Astrocyte (in vitro differentiated cells and primary cell): ENCODE measurements around the gene NPW. TPM values are rescaled to one million over a fixed set of nuclear protein-coding genes. Genes with fewer than 3 reads are reported as not detected.

ENCODE experiments used
- DNase-seq: peaks from one replicate; pipeline ENCODE4 v3.0.0-alpha.2; 2010; ENCODE audit warnings: low read depth
- FAIRE-seq: peaks from 2 replicates; lab custom pipeline; 2011; peaks lifted over from hg19 to GRCh38; lab: Jason Lieb, UNC
- H2AFZ ChIP-seq: 2 replicates; pipeline ENCODE4 v1.6.0; 2012; ENCODE audit warnings: low read depth, low read length, inconsistent platforms
- H3K27ac ChIP-seq: 2 replicates; pipeline ENCODE4 v1.5.1; 2011; ENCODE audit warnings: low read depth, low read length, inconsistent platforms
- H3K27me3 ChIP-seq: 2 replicates; pipeline ENCODE4 v1.6.0; 2011; ENCODE audit warnings: low read length, inconsistent platforms; ENCODE audit not compliant: insufficient read depth
- H3K36me3 ChIP-seq: 2 replicates; pipeline ENCODE4 v1.5.1; 2011; ENCODE audit warnings: low read length, inconsistent platforms; ENCODE audit not compliant: insufficient read depth
- H3K4me1 ChIP-seq: 2 replicates; pipeline ENCODE4 v1.5.1; 2011; ENCODE audit warnings: low read length, inconsistent platforms; ENCODE audit not compliant: insufficient read depth
- H3K4me2 ChIP-seq: 2 replicates; pipeline ENCODE4 v1.6.0; 2012; ENCODE audit warnings: low read length, inconsistent platforms
- H3K4me3 ChIP-seq: 2 replicates; pipeline ENCODE4 v1.5.1; 2011; ENCODE audit warnings: low read depth, mild to moderate bottlenecking, low read length, inconsistent platforms; ENCODE audit not compliant: insufficient read depth
- H3K79me2 ChIP-seq: 2 replicates; pipeline ENCODE4 v1.6.0; 2012; ENCODE audit warnings: mild to moderate bottlenecking, low read length, inconsistent platforms; ENCODE audit not compliant: insufficient read depth
- H3K9ac ChIP-seq: 2 replicates; pipeline ENCODE4 v1.6.0; 2012; ENCODE audit warnings: mild to moderate bottlenecking, low read length, inconsistent platforms
- H3K9me3 ChIP-seq: 2 replicates; pipeline ENCODE4 v1.5.1; 2012; ENCODE audit warnings: low read depth, mild to moderate bottlenecking, low read length, inconsistent platforms; ENCODE audit not compliant: insufficient read depth
- H4K20me1 ChIP-seq: 2 replicates; pipeline ENCODE4 v1.6.0; 2012; ENCODE audit warnings: low read length, inconsistent platforms; ENCODE audit not compliant: insufficient read depth
- H3K27ac Mint-ChIP-seq: one replicate; pipeline ENCODE4 v1.8.0; 2021; ENCODE audit warnings: mild to moderate bottlenecking, mixed read lengths; ENCODE audit not compliant: unreplicated experiment
- H3K27me3 Mint-ChIP-seq: one replicate; pipeline ENCODE4 v1.8.0; 2021; ENCODE audit warnings: low read depth, mixed read lengths; ENCODE audit not compliant: unreplicated experiment
- H3K36me3 Mint-ChIP-seq: one replicate; pipeline ENCODE4 v1.8.0; 2021; ENCODE audit warnings: low read depth, mixed read lengths; ENCODE audit not compliant: unreplicated experiment
- H3K4me1 Mint-ChIP-seq: one replicate; pipeline ENCODE4 v1.8.0; 2021; ENCODE audit warnings: low read depth, mixed read lengths; ENCODE audit not compliant: unreplicated experiment
- H3K4me3 Mint-ChIP-seq: one replicate; pipeline ENCODE4 v1.8.0; 2021; ENCODE audit warnings: mild to moderate bottlenecking, moderate library complexity, mixed read lengths; ENCODE audit not compliant: unreplicated experiment
- H3K9me3 Mint-ChIP-seq: one replicate; pipeline ENCODE4 v1.8.0; 2021; ENCODE audit warnings: mild to moderate bottlenecking, mixed read lengths; ENCODE audit not compliant: unreplicated experiment
- EZH2 ChIP-seq: IDR thresholded peaks from 2 replicates; pipeline ENCODE4 v1.6.1; 2012; ENCODE audit warnings: mild to moderate bottlenecking, low read length, inconsistent platforms; ENCODE audit not compliant: insufficient read depth
- total RNA-seq: library from RNA; stranded (reverse); gene quantifications from 2 replicates; pipeline ENCODE4 v1.2.1, GENCODE V29; 2021
- TF ChIP-seq, protein P1 (sequence below): IDR thresholded peaks from 2 replicates; pipeline ENCODE4 v1.5.1; 2011; ENCODE audit warnings: low read depth, mild to moderate bottlenecking, inconsistent platforms, low read length, moderate library complexity; ENCODE audit not compliant: insufficient read depth

The NPW gene
- total RNA-seq, 1 donor from 2014 or later, result 2.1 TPM

DNA sequence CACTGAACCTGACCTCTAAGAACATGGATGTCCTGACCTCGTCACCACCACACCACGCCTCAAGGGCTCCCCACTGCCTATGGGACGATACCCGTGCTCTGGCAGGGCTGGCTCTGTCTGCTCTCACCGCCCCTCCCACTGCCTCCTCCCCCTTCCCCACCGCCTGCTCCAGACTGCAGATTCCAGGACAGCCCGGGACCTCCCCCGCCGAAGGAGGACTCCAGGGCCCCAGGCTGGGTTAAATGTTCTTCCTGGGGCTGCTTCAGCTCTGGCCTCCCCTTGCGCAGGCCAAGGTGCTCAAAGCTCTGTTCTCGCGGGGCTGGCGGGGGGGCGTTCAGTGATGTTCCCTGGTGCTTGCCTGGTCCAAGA is 3.1 kb downstream of the NPW start:
- H3K9me3 ChIP-seq, result no peaks in the 10 kb centered on the region
- H3K4me1 ChIP-seq, result peaks cover 20% of the 10 kb centered on the region
- no peaks in the 10 kb centered on the region for H3K9me3 Mint-ChIP-seq
- peak overlapping the region; percentile 71 for H3K4me3 Mint-ChIP-seq
- no peak for TF ChIP-seq EZH2
- TF ChIP-seq, protein P1, sequence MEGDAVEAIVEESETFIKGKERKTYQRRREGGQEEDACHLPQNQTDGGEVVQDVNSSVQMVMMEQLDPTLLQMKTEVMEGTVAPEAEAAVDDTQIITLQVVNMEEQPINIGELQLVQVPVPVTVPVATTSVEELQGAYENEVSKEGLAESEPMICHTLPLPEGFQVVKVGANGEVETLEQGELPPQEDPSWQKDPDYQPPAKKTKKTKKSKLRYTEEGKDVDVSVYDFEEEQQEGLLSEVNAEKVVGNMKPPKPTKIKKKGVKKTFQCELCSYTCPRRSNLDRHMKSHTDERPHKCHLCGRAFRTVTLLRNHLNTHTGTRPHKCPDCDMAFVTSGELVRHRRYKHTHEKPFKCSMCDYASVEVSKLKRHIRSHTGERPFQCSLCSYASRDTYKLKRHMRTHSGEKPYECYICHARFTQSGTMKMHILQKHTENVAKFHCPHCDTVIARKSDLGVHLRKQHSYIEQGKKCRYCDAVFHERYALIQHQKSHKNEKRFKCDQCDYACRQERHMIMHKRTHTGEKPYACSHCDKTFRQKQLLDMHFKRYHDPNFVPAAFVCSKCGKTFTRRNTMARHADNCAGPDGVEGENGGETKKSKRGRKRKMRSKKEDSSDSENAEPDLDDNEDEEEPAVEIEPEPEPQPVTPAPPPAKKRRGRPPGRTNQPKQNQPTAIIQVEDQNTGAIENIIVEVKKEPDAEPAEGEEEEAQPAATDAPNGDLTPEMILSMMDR, result no peak
- peak overlapping the region; percentile 78 for H3K27ac Mint-ChIP-seq
- peaks cover 18% of the 10 kb centered on the region for H3K27me3 Mint-ChIP-seq
- H3K4me2 ChIP-seq, result peak overlapping the region; percentile 94
- H2AFZ ChIP-seq, result peak overlapping the region; percentile 96
- no peak overlapping the region for H3K27ac ChIP-seq
- no peaks in the 10 kb centered on the region for H3K36me3 Mint-ChIP-seq
- H3K27me3 ChIP-seq, result no peaks in the 10 kb centered on the region
- peak overlapping the region; percentile 32 for H3K4me3 ChIP-seq
- peaks cover 1% of the 10 kb centered on the region for H3K4me1 Mint-ChIP-seq
- FAIRE-seq (no peak), DNase-seq (peak; percentile 47)
- H4K20me1 ChIP-seq, result peaks cover 3% of the 10 kb centered on the region
- no peaks in the 10 kb centered on the region for H3K36me3 ChIP-seq
- peak overlapping the region; percentile 66 for H3K9ac ChIP-seq
- H3K79me2 ChIP-seq, result peaks cover 5% of the 10 kb centered on the region

DNA sequence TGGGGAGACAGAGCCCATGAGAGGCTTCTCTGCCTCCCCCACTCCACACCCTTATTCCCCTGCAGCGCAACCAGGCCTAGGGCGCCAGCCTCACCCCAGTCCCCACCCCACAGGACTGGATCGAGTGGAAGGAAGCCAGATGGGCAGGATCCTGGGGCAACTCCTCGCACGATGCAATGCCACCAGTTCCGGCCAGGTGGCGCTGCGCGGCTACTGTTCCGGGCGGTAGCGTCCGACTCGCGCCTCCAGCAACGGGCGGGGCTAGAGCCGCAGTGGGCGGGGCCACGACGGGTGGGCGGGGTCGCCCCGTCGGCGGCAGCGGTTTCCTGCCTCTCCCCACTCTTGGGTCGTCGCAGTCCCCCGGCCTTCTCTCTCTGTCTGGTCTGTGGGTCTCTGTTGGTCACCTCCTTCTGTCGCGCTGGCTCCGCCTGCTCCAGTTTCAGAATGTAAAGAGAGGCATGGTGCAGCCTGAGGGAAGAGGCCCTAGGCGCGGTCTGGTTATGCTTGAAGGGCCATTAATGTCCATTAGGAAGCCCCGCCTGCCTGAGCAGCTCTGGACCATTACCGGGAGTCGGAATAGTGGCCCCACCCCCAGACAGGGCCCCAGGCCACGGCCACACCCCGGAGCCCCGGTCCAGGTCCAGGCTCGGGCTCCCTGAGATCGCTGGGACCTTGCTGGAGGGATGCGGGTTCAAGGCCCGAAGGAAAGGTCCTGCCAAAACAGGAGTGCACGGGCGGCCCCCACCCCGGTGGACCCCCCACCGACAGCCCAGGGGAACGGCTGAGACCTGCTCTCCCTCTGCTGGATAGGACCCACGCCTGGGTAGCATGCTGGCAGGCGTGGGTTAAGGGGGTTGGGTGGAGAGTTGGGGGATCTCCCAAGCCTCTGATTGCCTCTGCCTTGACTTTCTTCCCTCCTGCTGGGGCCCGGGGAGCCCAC is 3.8 kb downstream of the NPW start:
- no peaks in the 10 kb centered on the region for H3K36me3 ChIP-seq
- H3K9me3 Mint-ChIP-seq, result no peaks in the 10 kb centered on the region
- H3K4me3 Mint-ChIP-seq, result peak overlapping the region; percentile 71
- H3K4me2 ChIP-seq, result peak overlapping the region; percentile 94
- H3K27ac ChIP-seq, result no peak overlapping the region
- H3K4me1 Mint-ChIP-seq, result peaks cover 6% of the 10 kb centered on the region
- DNase-seq (peak; percentile 47), FAIRE-seq (no peak)
- peak overlapping the region; percentile 96 for H2AFZ ChIP-seq
- TF ChIP-seq EZH2, result no peak
- TF ChIP-seq, protein P1, result peak; percentile 77
- H3K4me3 ChIP-seq, result peak overlapping the region; percentile 32
- H3K4me1 ChIP-seq, result peaks cover 22% of the 10 kb centered on the region
- no peaks in the 10 kb centered on the region for H3K27me3 ChIP-seq
- no peaks in the 10 kb centered on the region for H3K36me3 Mint-ChIP-seq
- H3K79me2 ChIP-seq, result peaks cover 11% of the 10 kb centered on the region
- no peaks in the 10 kb centered on the region for H3K9me3 ChIP-seq
- peak overlapping the region; percentile 78 for H3K27ac Mint-ChIP-seq
- peak overlapping the region; percentile 66 for H3K9ac ChIP-seq
- H3K27me3 Mint-ChIP-seq, result peaks cover 17% of the 10 kb centered on the region
- H4K20me1 ChIP-seq, result peaks cover 10% of the 10 kb centered on the region

DNA sequence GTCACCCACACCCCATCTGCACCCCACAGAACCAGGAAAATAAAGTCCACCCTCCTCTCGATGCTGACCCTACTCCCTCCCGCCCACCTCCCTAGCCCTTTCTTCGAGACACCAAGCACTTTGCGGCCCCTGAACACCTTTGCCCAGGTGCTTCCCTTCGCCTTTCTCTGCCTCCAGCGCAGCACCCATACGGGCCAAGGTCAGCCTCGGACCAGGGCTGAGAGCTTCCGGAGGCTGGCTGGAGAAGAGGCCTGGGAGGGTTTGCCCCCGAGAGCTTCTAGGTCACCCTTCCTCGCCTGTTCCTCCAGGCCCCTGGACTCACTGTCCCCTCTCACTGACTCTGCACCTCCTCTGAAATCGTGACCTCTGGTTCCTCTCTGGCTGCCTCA is 4.4 kb downstream of the NPW start:
- peaks cover 12% of the 10 kb centered on the region for H3K27me3 Mint-ChIP-seq

More for the DNA sequence above, 4.4 kb downstream of the NPW start:
- H3K9me3 Mint-ChIP-seq, result no peaks in the 10 kb centered on the region
- no peak overlapping the region for H2AFZ ChIP-seq
- no peaks in the 10 kb centered on the region for H3K9me3 ChIP-seq
- peaks cover 17% of the 10 kb centered on the region for H4K20me1 ChIP-seq
- no peaks in the 10 kb centered on the region for H3K36me3 ChIP-seq
- H3K27ac ChIP-seq, result no peak overlapping the region
- H3K4me3 ChIP-seq, result no peak overlapping the region
- peaks cover 25% of the 10 kb centered on the region for H3K4me1 ChIP-seq
- no peak for DNase-seq
- no peak for FAIRE-seq
- H3K4me3 Mint-ChIP-seq, result no peak overlapping the region
- H3K36me3 Mint-ChIP-seq, result no peaks in the 10 kb centered on the region
- peak overlapping the region; percentile 69 for H3K27ac Mint-ChIP-seq
- peaks cover 7% of the 10 kb centered on the region for H3K4me1 Mint-ChIP-seq
- peaks cover 18% of the 10 kb centered on the region for H3K79me2 ChIP-seq
- H3K4me2 ChIP-seq, result peak overlapping the region; percentile 94
- H3K9ac ChIP-seq, result no peak overlapping the region
- no peaks in the 10 kb centered on the region for H3K27me3 ChIP-seq
- TF ChIP-seq, protein P1, result no peak
- no peak for TF ChIP-seq EZH2
